Cardiac fibroblast (primary cell): Measurements from ENCODE around the gene LY6G5B.

Experiments used
- DNase-seq, 2 donors: peaks; one replicate each; pipeline versions ENCODE4 v3.0.0 to v3.0.0-alpha.2; 2010; ENCODE audit warnings: low read depth in 2 of 2
- H3K4me3 ChIP-seq, 2 donors: replicated peaks in 1 of 2; 1 replicate in 1 of 2; 2 replicates in 1 of 2; pipeline ENCODE4 v1.5.1; 2011; ENCODE audit warnings: low read depth in 2 of 2, low read length in 2 of 2, mild to moderate bottlenecking in 2 of 2, moderate library complexity in 1 of 2
- TF ChIP-seq, protein P1 (sequence below): IDR thresholded peaks from one replicate; pipeline ENCODE4 v1.5.1; 2011; ENCODE audit warnings: low read depth, mild to moderate bottlenecking, low read length, inconsistent platforms

Gene LY6G5B

DNA sequence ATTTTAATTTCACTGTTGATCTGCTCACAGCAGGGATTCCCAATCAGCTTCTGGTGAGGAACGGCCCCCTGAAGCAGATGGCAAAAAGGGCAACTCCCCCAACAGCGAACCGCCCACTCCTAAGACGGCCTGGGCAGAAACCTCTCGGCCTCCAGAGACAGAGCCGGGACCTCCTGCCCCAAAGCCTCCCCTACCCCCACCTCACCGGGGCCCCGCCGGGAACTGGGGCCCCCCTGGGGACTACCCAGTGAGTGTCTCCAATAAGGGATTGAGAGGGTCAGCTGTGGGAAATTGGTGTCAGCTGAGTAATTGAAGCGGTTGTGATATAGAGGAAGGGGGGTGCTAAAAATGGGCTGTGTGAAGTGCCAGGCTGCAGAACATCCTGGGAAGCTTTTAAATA, 42.8 kb upstream of the LY6G5B start:
- H3K4me3 ChIP-seq: no peak overlapping the region
- DNase-seq: no peak
- TF ChIP-seq, protein P1, sequence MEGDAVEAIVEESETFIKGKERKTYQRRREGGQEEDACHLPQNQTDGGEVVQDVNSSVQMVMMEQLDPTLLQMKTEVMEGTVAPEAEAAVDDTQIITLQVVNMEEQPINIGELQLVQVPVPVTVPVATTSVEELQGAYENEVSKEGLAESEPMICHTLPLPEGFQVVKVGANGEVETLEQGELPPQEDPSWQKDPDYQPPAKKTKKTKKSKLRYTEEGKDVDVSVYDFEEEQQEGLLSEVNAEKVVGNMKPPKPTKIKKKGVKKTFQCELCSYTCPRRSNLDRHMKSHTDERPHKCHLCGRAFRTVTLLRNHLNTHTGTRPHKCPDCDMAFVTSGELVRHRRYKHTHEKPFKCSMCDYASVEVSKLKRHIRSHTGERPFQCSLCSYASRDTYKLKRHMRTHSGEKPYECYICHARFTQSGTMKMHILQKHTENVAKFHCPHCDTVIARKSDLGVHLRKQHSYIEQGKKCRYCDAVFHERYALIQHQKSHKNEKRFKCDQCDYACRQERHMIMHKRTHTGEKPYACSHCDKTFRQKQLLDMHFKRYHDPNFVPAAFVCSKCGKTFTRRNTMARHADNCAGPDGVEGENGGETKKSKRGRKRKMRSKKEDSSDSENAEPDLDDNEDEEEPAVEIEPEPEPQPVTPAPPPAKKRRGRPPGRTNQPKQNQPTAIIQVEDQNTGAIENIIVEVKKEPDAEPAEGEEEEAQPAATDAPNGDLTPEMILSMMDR: no peak

DNA sequence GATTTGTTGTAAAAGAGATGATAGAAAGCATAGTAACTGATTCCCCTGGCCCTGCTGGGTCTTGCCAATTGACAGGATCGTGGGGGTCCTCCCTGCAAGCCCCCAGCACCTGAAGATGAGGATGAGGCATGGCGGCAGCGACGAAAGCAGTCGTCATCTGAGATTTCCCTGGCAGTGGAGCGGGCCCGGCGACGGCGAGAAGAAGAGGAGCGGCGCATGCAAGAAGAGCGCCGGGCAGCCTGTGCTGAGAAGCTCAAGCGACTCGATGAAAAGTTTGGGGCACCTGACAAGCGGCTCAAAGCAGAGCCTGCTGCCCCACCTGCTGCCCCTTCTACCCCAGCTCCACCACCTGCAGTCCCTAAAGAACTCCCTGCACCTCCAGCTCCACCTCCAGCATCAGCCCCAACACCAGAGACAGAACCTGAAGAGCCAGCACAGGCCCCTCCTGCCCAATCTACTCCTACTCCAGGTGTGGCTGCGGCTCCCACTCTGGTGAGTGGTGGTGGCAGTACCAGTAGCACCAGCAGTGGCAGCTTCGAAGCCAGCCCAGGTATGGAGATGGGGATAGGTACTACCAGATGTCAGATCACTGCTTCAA, 42.0 kb upstream of the LY6G5B start:
- H3K4me3 ChIP-seq: no peak overlapping the region
- DNase-seq: no peak
- TF ChIP-seq, protein P1: no peak

- DNase-seq: no peak
- TF ChIP-seq, protein P1: no peak
- no peak overlapping the region for H3K4me3 ChIP-seq
Measured at GRCh38 chr6:31629014-31629413, 40.8 kb upstream of the LY6G5B start.

- H3K4me3 ChIP-seq: no peak overlapping the region
- no peak for DNase-seq
- TF ChIP-seq, protein P1: no peak
Measured at GRCh38 chr6:31630177-31630934, 39.4 kb upstream of the LY6G5B start.

GRCh38 chr6:31631209-31631608, 38.6 kb upstream of the LY6G5B start:
- no peak for DNase-seq
- TF ChIP-seq, protein P1: no peak
- no peak overlapping the region for H3K4me3 ChIP-seq

DNA sequence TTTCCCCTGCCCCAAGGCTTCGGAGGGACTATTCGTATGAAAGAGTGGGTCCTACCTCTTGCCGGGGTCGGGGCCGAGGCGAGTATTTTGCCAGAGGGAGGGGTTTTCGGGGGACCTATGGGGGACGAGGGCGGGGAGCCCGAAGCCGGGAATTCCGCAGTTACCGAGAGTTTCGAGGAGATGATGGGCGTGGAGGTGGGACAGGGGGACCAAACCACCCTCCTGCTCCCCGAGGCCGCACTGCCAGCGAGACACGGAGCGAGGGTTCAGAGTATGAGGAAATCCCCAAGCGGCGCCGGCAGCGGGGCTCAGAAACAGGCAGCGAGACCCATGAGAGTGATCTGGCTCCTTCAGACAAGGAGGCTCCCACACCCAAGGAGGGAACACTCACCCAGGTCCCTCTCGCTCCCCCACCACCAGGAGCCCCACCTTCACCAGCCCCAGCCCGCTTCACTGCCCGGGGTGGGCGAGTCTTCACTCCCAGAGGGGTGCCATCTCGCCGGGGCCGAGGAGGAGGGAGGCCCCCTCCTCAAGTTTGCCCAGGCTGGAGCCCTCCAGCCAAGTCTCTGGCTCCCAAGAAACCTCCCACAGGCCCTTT, 38.0 kb upstream of the LY6G5B start:
- H3K4me3 ChIP-seq: no peak overlapping the region
- DNase-seq: no peak
- TF ChIP-seq, protein P1: no peak
